ENCODE results near the gene ZSWIM4.

- TF ChIP-seq CTCF (optimal IDR thresholded peaks at IDR 0.05 in 1 of 3, IDR thresholded peaks at IDR 0.05 in 1 of 3, conservative IDR thresholded peaks at IDR 0.05 in 1 of 3; ENCODE audit: extremely low read depth in 1 of 3, insufficient read depth in 2 of 3, low read length in 3 of 3): no peak
- TF ChIP-seq EZH2 (IDR thresholded peaks at IDR 0.05; ENCODE audit: low read length): no peak
These were observed 74.0 kb downstream of the ZSWIM4 start for GRCh38 chr19:13869281-13869680.

Measured in keratinocyte (primary cell).